NCI-H1436 treated with DMSO at 0.1 percent for 48 hours (cell line): ENCODE measurements around the gene DOCK10.

Source experiments
- DNase-seq: peaks from one replicate; lab custom pipeline; 2025; lab: John Stamatoyannopoulos, UW

Gene DOCK10

GRCh38 chr2:224881846-224882245, 160.4 kb downstream of the DOCK10 start:
- DNase-seq = no peak

DNA sequence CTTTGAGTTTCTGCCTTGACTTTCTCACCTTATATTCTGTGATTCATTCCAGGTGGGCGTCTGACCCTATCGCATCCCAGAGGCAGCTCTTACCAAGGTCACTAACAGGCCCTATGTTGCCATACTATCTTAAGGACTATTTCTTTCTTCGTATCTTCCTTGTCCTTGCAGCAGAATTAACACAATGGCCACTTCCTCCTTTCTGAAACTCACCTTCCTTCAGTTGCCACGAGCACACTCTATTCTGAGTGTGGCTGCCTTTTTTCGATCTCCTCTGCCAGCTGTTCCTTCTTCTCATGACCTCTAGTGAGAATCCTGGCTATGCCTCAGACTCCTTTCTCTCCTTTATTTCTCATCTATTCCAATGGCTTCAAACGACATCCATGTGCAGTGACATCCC, 165.7 kb downstream of the DOCK10 start:
- DNase-seq = no peak

DNA sequence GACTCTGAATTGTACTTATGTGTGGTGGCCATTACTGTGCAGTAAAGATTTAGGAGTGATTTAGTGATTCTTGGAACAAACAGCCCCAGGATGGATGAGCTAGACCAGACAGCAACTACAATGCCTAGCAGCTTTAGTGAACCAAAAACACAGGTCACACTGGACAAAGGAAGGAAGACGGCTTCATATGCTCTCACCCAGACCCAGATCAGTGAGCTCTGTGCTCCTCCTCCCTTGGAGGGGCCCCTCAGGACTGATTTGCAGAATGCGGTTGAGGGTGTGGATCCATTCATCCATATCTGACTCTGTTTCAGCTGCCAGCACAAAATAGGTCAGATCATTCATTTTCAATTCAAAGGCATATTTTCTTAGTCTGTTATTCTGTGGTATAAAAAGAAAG, 166.4 kb downstream of the DOCK10 start:
- DNase-seq = no peak

DNA sequence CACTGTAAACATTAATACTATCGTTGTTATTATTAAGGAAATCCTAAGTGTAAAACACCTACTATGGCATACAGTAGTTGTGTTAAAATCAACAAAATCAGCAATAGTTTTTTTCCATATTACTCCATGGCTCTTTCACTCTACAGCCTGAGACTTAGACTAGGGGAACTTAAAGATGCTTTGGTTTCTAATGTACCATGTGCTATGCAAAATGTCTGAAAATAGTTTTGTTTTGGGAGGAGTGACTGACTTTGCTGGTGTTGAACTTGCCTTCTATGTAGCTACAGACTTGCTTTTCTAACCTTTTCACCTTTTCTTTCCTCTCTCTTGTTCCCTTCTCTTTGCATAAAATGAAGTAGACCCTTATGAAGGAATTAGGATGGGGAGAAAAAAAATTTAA, 167.1 kb downstream of the DOCK10 start:
- DNase-seq = no peak

DNA sequence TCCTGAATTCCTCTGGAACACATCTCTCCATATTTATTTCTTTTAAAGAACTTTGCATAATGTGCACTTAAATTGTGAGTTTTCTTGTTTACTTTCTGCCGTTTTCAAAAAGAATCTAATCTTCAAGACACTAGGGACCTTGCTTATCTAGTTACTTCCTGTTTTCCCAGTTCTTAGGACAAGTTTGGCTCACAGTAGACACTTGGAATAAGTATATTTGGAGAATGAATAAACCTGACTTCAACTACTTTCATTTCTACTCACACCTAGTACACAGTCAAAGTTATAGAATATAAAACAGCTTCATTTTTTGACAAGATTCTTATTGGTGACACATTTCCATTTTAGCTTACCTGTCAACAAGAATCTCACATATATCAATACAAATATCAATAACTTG, 170.5 kb downstream of the DOCK10 start:
- DNase-seq = no peak

- DNase-seq = no peak
Observed at GRCh38 chr2:224870341-224870740, 171.9 kb downstream of the DOCK10 start.

DNA sequence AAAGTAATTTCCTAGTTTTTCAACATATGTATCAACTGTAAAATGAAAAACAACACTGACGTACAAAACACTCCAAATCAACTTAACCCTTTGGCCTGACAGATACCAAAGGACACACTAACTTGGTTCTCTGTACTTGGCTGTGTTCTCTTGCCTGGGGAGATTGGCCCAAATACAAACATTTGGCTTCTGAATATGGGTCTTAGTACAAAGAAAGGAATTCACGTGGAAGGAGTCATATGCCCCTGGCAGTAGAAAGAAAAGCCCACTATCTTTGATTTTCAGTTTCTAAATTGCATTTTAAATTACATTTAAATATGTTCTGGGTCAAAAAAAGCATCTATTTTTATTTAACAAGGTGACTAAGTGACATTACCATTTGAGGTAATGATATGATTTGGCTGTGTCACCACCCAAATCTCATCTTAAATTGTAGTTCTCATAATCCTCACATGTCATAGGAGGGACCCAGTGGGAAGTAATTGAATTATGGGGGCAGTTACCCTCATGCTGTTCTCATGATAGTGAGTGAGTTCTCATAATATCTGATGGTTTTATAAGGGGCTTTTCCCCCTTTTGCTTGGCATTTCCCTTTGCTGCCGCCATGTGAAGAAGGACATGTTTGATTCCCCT, 172.6 kb downstream of the DOCK10 start:
- no peak for DNase-seq

DNA sequence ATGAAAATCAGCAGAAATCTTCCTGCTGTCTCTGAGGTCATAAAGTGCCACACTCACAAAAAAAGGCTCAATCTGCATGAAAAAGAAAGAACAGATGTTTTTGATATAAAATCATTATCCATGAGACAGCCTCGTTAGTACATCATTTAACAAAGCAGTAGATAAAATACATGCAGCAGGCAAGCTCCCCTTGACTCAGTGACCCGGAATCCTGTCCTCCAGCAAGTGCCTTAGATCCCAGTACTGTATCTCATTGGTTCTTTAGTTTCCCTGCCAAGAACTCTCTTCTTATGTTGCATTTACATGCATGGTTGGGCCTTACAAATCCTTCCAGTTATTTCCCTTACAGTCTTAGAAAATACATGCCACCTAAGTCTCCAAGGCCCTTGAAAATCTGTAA, 177.3 kb downstream of the DOCK10 start:
- no peak for DNase-seq

GRCh38 chr2:224861266-224861665, 181.0 kb downstream of the DOCK10 start:
- no peak for DNase-seq

DNA sequence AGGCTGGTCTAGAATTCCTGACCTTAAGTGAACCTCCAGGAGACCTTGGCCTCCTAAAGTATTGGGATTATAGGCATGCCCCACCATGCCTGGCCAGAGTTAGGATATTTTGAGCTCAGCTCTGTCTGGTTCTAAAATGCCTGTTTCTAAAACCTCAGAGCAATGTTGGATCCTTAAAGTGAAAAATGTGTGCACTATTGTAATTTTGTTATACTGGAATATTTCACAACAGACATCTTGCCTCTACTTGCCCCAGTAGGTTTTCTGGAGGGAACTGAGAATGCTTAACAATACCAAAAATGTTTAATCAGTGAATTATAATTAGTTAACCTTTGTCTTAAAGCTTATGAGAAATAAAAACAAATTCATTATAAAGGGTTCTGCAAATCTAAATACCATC, 181.5 kb downstream of the DOCK10 start:
- DNase-seq = no peak

DNA sequence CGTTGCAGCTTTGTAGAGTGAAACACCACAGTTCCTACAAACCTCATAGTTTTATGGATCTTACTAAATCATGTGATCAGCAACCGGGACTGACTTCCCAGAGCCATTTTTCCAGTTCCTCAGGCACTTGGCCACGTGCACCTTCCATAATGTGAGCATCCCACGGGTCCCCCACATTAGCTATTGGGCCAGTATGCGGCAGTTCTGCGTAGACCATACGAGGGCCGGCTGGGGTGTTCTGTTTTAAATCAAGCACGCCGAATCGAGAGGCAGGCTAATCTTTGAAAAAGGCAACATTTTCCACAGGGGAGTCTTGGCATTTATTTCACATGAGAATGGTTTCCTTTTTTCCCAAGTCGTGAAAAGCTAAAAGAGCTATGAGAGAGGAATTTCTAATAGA, 190.5 kb downstream of the DOCK10 start:
- no peak for DNase-seq

- DNase-seq = no peak
Observed at GRCh38 chr2:224850081-224850480, 192.2 kb downstream of the DOCK10 start.

- DNase-seq = no peak
Observed at GRCh38 chr2:224849264-224849663, 193.0 kb downstream of the DOCK10 start.

DNA sequence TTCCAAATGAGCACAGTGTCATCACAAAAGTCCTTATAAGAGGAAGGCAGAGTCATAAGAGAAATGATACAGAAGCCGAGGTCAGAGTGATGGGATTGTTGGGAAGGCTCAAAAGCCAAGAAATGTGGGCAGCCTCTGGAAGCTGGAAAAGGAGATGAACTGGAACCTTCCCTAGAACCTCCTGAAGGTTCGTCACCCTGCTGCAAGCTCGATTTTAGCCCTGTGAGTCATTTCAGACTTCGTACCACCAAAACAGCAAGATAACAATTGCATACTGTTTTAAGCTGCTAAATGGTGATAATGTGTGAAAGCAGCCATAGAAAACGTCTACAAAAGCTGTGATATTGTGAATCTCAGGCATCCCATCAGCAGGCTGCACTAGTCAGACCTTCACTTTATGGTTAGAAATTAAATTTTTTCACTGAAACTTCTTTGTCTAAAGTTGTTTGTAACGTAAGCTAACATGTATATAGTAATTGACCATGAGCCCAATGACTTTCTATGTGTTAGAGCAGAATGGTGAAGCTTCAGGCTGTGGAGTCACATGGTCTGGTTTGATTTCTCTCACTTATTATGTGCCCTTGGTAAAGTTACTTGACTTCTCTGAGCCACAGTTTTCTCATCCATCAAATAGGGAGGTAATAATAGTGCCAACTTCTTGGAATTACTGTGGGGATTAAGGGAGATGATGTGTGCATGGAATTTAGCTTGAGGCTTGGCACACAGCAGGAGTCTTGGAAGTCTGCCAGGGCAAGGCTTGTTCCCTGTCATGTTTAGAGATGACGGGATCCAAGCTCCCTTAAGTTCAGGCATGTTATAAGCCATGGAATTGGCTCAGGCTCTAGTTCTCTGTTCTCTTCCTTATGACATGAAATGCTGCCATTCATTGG, 194.1 kb downstream of the DOCK10 start:
- no peak for DNase-seq

DNA sequence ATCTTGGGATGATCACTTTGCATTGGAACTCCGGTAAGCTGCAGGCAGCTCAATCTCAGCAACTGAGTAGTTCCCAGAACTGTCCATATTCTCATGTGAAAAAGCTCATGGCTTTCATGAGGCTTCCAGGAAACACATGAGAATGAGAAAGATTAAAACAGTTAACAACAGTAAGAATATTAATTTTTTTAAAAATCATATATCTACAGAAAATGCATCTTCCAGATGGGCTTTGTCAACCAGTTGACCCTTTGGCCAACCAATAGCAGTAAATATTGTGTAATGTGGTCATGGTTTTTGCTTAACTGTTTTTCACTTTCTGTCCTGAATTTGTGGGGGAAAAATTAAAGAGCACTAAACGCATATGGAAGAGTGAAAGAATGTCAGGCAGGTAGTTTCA, 194.9 kb downstream of the DOCK10 start:
- no peak for DNase-seq

GRCh38 chr2:224846686-224847085, 195.6 kb downstream of the DOCK10 start:
- DNase-seq = no peak

GRCh38 chr2:224846161-224846560, 196.1 kb downstream of the DOCK10 start:
- no peak for DNase-seq

GRCh38 chr2:224843141-224843540, 199.1 kb downstream of the DOCK10 start:
- no peak for DNase-seq

DNA sequence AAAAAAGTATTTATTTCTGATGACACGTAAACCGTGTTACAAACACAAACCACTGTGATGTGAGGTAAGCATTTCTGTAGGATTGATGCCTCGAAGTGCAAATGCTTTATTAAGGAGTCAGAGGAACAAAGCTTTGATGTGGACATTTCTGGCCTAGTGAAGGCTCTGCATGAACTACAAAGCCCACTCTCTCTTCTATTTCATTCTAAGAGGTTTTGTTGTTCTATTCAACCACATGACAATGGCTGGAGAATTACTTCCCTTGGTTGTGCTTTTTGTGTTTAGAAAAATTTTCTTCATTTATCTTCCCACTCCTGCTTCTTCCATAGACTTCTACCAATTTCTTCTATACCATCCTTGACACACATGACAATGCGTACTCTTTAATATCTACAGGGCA, 200.4 kb downstream of the DOCK10 start:
- DNase-seq = no peak

GRCh38 chr2:224838335-224838734, 203.9 kb downstream of the DOCK10 start:
- no peak for DNase-seq

- DNase-seq = no peak
Observed at GRCh38 chr2:224837558-224837957, 204.7 kb downstream of the DOCK10 start.

DNA sequence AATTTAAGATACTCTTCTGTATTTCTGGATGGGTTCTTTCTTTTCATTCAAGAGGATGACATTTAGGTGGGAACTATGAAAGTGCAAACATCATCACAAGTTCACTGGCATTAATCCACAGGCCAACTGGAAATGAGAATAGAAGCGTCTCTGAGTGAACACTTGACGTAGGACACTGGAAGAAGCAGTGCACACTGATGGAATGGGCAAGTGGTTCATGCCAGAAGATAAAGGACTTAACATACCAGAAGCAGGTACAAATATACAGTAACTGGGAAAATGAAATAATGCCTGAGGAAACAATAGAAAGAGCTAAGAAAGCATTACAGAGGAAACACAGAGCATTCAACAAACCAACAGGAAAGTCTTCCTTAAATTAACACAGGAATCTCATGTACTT, 205.2 kb downstream of the DOCK10 start:
- no peak for DNase-seq

DNA sequence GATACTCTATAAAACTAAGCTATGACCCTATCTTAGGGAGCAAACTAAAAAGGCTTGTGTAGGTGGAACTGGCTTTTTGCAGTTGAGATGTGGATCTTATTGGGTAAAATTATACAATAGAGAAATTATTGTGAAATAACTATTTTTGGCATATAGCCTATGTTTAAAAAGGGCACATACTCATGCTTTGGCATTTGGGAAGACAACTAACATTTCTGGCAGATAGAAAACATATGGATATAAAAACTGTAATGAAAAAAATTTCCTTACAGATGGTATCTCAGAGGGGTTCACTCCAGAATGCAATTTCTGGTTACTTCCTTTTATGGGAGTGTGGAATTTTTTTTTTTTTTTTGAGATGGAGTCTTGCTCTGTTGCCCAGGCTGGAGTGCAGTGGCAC, 206.0 kb downstream of the DOCK10 start:
- DNase-seq = no peak

- no peak for DNase-seq
Observed at GRCh38 chr2:224835405-224835804, 206.9 kb downstream of the DOCK10 start.
